Ishikawa (cell line): Measurements from ENCODE around the gene MRPS17.
A peak's percentile ranks its signal among the peaks of the same experiment; 100 is the strongest.

Source experiments
- CEBPB ChIP-seq: IDR thresholded peaks from 2 replicates; pipeline ENCODE4 v1.6.1; 2012
- CREB1 ChIP-seq: IDR thresholded peaks from 2 replicates; pipeline ENCODE4 v1.6.1; 2012; ENCODE audit warnings: low read depth
- EP300 ChIP-seq: IDR thresholded peaks from 2 replicates; pipeline ENCODE4 v1.6.1; 2012; ENCODE audit warnings: borderline replicate concordance
- TAF1 ChIP-seq: IDR thresholded peaks from 2 replicates; pipeline ENCODE4 v1.6.1; 2012; ENCODE audit warnings: low read depth, mild to moderate bottlenecking
- YY1 ChIP-seq: IDR thresholded peaks from 2 replicates; pipeline ENCODE4 v1.6.1; 2012; ENCODE audit warnings: low read depth
- TF ChIP-seq, protein P1 (sequence below): IDR thresholded peaks from 2 replicates; pipeline ENCODE4 v1.6.1; 2012
- TF ChIP-seq, protein P2 (sequence below): IDR thresholded peaks from 2 replicates; pipeline ENCODE4 v1.6.1; 2012; ENCODE audit warnings: low read depth, mild to moderate bottlenecking

DNA sequence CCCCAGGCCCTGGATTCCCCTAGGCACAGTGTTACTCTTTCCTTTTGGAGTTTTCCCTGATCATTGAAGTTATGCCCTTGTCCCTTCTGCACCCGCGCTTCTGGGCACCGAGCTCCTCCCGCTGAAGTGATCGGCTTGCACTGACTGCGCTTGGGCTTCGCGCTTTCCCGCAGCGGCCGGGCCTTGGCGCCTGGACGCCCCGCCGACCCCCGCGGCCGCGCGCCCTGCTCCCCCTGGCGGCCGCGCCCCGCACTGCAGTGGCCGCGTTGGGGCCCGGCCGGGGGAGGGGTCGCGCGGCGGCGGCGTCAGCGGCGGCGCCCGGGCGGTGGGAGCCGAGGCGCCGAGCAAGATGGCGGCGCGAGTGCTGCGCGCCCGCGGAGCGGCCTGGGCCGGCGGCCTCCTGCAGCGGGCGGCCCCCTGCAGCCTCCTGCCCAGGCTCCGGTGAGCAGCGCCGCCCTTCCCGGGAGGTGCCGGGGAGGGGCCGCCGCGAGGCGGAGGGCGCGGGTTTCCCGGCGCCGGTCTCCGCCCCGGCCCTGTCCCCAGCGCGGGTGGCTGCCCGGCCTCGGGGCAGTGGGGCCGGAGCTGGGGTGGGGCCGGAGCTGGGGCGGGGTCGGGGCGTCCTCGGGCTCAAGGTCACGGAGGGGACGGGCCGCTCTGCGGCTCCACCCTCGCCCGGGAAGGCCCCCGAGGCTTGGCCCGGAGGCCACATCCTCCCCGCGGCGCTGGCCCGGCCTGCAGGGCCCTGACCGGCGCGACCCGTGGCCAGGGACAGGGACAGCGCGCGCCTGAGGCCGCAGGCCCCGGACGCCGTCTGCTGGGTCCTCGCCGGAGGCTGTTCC is 12.8 kb downstream of the MRPS17 start, which contains the start of gene NIPSNAP2:
- TF ChIP-seq YY1, result peak; percentile 78
- TF ChIP-seq EP300, result no peak
- TF ChIP-seq, protein P1, sequence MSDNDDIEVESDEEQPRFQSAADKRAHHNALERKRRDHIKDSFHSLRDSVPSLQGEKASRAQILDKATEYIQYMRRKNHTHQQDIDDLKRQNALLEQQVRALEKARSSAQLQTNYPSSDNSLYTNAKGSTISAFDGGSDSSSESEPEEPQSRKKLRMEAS, result peak; percentile 64
- no peak for TF ChIP-seq CREB1
- TF ChIP-seq, protein P2, sequence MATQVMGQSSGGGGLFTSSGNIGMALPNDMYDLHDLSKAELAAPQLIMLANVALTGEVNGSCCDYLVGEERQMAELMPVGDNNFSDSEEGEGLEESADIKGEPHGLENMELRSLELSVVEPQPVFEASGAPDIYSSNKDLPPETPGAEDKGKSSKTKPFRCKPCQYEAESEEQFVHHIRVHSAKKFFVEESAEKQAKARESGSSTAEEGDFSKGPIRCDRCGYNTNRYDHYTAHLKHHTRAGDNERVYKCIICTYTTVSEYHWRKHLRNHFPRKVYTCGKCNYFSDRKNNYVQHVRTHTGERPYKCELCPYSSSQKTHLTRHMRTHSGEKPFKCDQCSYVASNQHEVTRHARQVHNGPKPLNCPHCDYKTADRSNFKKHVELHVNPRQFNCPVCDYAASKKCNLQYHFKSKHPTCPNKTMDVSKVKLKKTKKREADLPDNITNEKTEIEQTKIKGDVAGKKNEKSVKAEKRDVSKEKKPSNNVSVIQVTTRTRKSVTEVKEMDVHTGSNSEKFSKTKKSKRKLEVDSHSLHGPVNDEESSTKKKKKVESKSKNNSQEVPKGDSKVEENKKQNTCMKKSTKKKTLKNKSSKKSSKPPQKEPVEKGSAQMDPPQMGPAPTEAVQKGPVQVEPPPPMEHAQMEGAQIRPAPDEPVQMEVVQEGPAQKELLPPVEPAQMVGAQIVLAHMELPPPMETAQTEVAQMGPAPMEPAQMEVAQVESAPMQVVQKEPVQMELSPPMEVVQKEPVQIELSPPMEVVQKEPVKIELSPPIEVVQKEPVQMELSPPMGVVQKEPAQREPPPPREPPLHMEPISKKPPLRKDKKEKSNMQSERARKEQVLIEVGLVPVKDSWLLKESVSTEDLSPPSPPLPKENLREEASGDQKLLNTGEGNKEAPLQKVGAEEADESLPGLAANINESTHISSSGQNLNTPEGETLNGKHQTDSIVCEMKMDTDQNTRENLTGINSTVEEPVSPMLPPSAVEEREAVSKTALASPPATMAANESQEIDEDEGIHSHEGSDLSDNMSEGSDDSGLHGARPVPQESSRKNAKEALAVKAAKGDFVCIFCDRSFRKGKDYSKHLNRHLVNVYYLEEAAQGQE, result no peak
- no peak for TF ChIP-seq TAF1
- no peak for TF ChIP-seq CEBPB
